HUES6 (cell line): ENCODE measurements around the gene LENEP.
A peak's percentile ranks its signal among the peaks of the same experiment; 100 is the strongest.

ENCODE experiments used
- H3K27ac ChIP-seq: 2 replicates; pipeline ENCODE4 v1.7.0; 2013; ENCODE audit warnings: low read depth, mild to moderate bottlenecking, low read length, inconsistent platforms
- H3K27me3 ChIP-seq: 2 replicates; pipeline ENCODE4 v1.6.1; 2013; ENCODE audit warnings: low read length; ENCODE audit not compliant: control insufficient read depth, insufficient read depth
- H3K36me3 ChIP-seq: 2 replicates; pipeline ENCODE4 v1.6.1; 2013; ENCODE audit warnings: low read length; ENCODE audit not compliant: control insufficient read depth, insufficient read depth
- H3K4me1 ChIP-seq: 2 replicates; pipeline ENCODE4 v1.6.1; 2013; ENCODE audit warnings: low read length; ENCODE audit not compliant: control insufficient read depth, insufficient read depth
- H3K4me3 ChIP-seq: 2 replicates; pipeline ENCODE4 v1.5.1; 2013; ENCODE audit warnings: low read depth, low read length
- H3K9ac ChIP-seq: one replicate; pipeline ENCODE4 v1.6.1; 2013; ENCODE audit warnings: mild to moderate bottlenecking, low read length
- H3K9me3 ChIP-seq: 2 replicates; pipeline ENCODE4 v1.6.1; 2013; ENCODE audit warnings: low read depth, low read length; ENCODE audit not compliant: control insufficient read depth, insufficient read depth

LENEP gene

GRCh38 chr1:155001675-155002463 is 8.5 kb downstream of the LENEP start:
- peak overlapping the region; percentile 68 for H3K4me3 ChIP-seq
- H3K27ac ChIP-seq: peak overlapping the region; percentile 90; the same call in 1 of the 2 replicates
- H3K27me3 ChIP-seq: no peaks in the 10 kb centered on the region
- H3K36me3 ChIP-seq: no peaks in the 10 kb centered on the region
- H3K9me3 ChIP-seq: no peaks in the 10 kb centered on the region
- peak overlapping the region; percentile 71 for H3K9ac ChIP-seq
- H3K4me1 ChIP-seq: peaks cover 23% of the 10 kb centered on the region

- Histone ChIP-seq H3K27ac (peak within 1 kb of the TSS; percentile 90; the same call in 1 of the 2 replicates), H3K4me1 (peaks cover 23% of the 10 kb centered on the region), H3K36me3 (no peaks in the 10 kb centered on the region), H3K9me3 (no peaks in the 10 kb centered on the region), H3K9ac (peak within 1 kb of the TSS; percentile 80), H3K4me3 (peak within 1 kb of the TSS; percentile 99), H3K27me3 (no peaks in the 10 kb centered on the region)
Measured at GRCh38 chr1:155002464-155003226, 9.3 kb downstream of the LENEP start, which contains the start of gene ZBTB7B. ZBTB7B (plus strand) TSS chr1:155002802; CDS start chr1:155014661, 11,859 bp downstream.

GRCh38 chr1:155003227-155003765 is 9.9 kb downstream of the LENEP start:
- Histone ChIP-seq H3K27me3 (no peaks in the 10 kb centered on the region), H3K27ac (peak overlapping the region; percentile 34; the same call in 1 of the 2 replicates), H3K36me3 (no peaks in the 10 kb centered on the region), H3K4me3 (peak overlapping the region; percentile 99), H3K9ac (peak overlapping the region; percentile 80), H3K4me1 (peaks cover 28% of the 10 kb centered on the region), H3K9me3 (no peaks in the 10 kb centered on the region)

GRCh38 chr1:155003766-155004351 is 10.5 kb downstream of the LENEP start:
- H3K4me3 ChIP-seq: peak overlapping the region; percentile 99
- no peaks in the 10 kb centered on the region for H3K9me3 ChIP-seq
- H3K4me1 ChIP-seq: peaks cover 30% of the 10 kb centered on the region
- H3K27me3 ChIP-seq: no peaks in the 10 kb centered on the region
- no peaks in the 10 kb centered on the region for H3K36me3 ChIP-seq
- H3K27ac ChIP-seq: peak overlapping the region; percentile 34
- peak overlapping the region; percentile 79 for H3K9ac ChIP-seq

GRCh38 chr1:155004352-155005075 is 11.1 kb downstream of the LENEP start:
- Histone ChIP-seq H3K9me3 (no peaks in the 10 kb centered on the region), H3K36me3 (no peaks in the 10 kb centered on the region), H3K4me1 (peaks cover 31% of the 10 kb centered on the region), H3K4me3 (peak overlapping the region; percentile 99), H3K27me3 (no peaks in the 10 kb centered on the region), H3K27ac (peak overlapping the region; percentile 34), H3K9ac (peak overlapping the region; percentile 12)

GRCh38 chr1:155005076-155006011 is 12.0 kb downstream of the LENEP start:
- Histone ChIP-seq H3K4me1 (peaks cover 32% of the 10 kb centered on the region), H3K4me3 (peak overlapping the region; percentile 99; the same call in 1 of the 2 replicates), H3K27me3 (no peaks in the 10 kb centered on the region), H3K9me3 (no peaks in the 10 kb centered on the region), H3K27ac (no peak overlapping the region), H3K36me3 (no peaks in the 10 kb centered on the region), H3K9ac (no peak overlapping the region)

- no peaks in the 10 kb centered on the region for H3K27me3 ChIP-seq
- H3K9me3 ChIP-seq: no peaks in the 10 kb centered on the region
- peaks cover 34% of the 10 kb centered on the region for H3K4me1 ChIP-seq
- H3K4me3 ChIP-seq: no peak overlapping the region
- no peak overlapping the region for H3K27ac ChIP-seq
- no peaks in the 10 kb centered on the region for H3K36me3 ChIP-seq
- H3K9ac ChIP-seq: no peak overlapping the region
Measured at GRCh38 chr1:155006601-155007101, 13.3 kb downstream of the LENEP start.

- H3K27ac ChIP-seq: no peak overlapping the region
- no peaks in the 10 kb centered on the region for H3K9me3 ChIP-seq
- H3K4me3 ChIP-seq: no peak overlapping the region
- H3K27me3 ChIP-seq: no peaks in the 10 kb centered on the region
- H3K9ac ChIP-seq: no peak overlapping the region
- H3K4me1 ChIP-seq: peaks cover 41% of the 10 kb centered on the region
- H3K36me3 ChIP-seq: no peaks in the 10 kb centered on the region
Measured at GRCh38 chr1:155007251-155007828, 14.0 kb downstream of the LENEP start.
